A549 (cell line): Measurements from ENCODE around the gene UBAC1. TPM values are rescaled to one million over a fixed set of nuclear protein-coding genes. Genes with fewer than 3 reads are reported as not detected.

ENCODE experiments used
- ATAC-seq, 2 experiments: fragments of 200-7000 bp in 1 of 2; fragments of >200 bp in 1 of 2; cut with Nextera tagmentation in 1 of 2; cut with Tn5 transposase in 1 of 2; 3 replicates each; pipeline versions ENCODE4 v1.8.0 to v1.9.1; 2018 to 2020; ENCODE audit warnings: mild to moderate bottlenecking in 1 of 2, moderate library complexity in 1 of 2
- CTCF ChIA-PET: fragments of 300-600 bp; sonication (Branson Sonifier 250); formaldehyde crosslinking; extraction: SDS; loops from one replicate; lab custom pipeline; 2021; ENCODE audit warnings: antibody characterized with exemption, inconsistent platforms; lab: Yijun Ruan, JAX
- POLR2A ChIA-PET: fragments of 350-600 bp; formaldehyde crosslinking; extraction: SDS; loops from one replicate; lab custom pipeline; 2021; ENCODE audit warnings: antibody characterized with exemption, inconsistent platforms; lab: Yijun Ruan, JAX
- DNase-seq, 2 experiments: peaks; one replicate each; pipeline versions ENCODE4 v3.0.0 to v3.0.0-alpha.2; 2011 to 2016; ENCODE audit warnings: low read depth in 1 of 2, low spot score in 1 of 2
- FAIRE-seq: peaks from 2 replicates; lab custom pipeline; 2011; peaks lifted over from hg19 to GRCh38; lab: Jason Lieb, UNC
- H3K27ac ChIP-seq, 2 experiments: fragments of >200 bp; sonication (Bioruptor Twin); formaldehyde crosslinking; 3 replicates each; pipeline ENCODE4 v1.5.1; 2016 to 2017
- H3K4me1 ChIP-seq: fragments of >200 bp; sonication (Bioruptor Twin); formaldehyde crosslinking; 3 replicates; pipeline ENCODE4 v1.6.1; 2016
- H3K4me2 ChIP-seq: fragments of >200 bp; sonication (Bioruptor Twin); formaldehyde crosslinking; 3 replicates; pipeline ENCODE4 v1.6.1; 2016
- H3K4me3 ChIP-seq: fragments of >200 bp; sonication (Bioruptor Twin); formaldehyde crosslinking; 3 replicates; pipeline ENCODE4 v1.5.1; 2016
- H3K9me3 ChIP-seq: fragments of >200 bp; sonication (Bioruptor Twin); formaldehyde crosslinking; 3 replicates; pipeline ENCODE4 v1.6.1; 2016
- CBX2 ChIP-seq: fragments of 200-600 bp; sonication (generic); IDR thresholded peaks from 2 replicates; pipeline ENCODE4 v1.6.1; 2016; ENCODE audit warnings: low read depth, mild to moderate bottlenecking, borderline replicate concordance
- CEBPB ChIP-seq, 2 experiments: fragments of >200 bp in 1 of 2; sonication (Bioruptor Twin) in 1 of 2; formaldehyde crosslinking in 1 of 2; IDR thresholded peaks; 2 replicates each; pipeline ENCODE4 v1.6.1; 2012 to 2016
- EHF ChIP-seq: fragments of 250-450 bp; sonication (Bioruptor Pico); IDR thresholded peaks from 2 replicates; pipeline ENCODE4 v1.5.0; 2020; ENCODE audit warnings: mild to moderate bottlenecking
- EHMT2 ChIP-seq: fragments of 200-600 bp; sonication (generic); IDR thresholded peaks from 2 replicates; pipeline ENCODE4 v1.6.1; 2016; ENCODE audit warnings: antibody characterized with exemption, low read depth, mild to moderate bottlenecking, moderate library complexity
- GATA3 ChIP-seq: IDR thresholded peaks from 2 replicates; pipeline ENCODE4 v1.6.1; 2012; ENCODE audit warnings: borderline replicate concordance
- HOXA7 ChIP-seq: fragments of 250-450 bp; sonication (Bioruptor Pico); IDR thresholded peaks from 2 replicates; pipeline ENCODE4 v1.5.0; 2020; ENCODE audit warnings: mild to moderate bottlenecking, moderate library complexity
- HOXB5 ChIP-seq: fragments of 250-450 bp; sonication (Bioruptor Pico); IDR thresholded peaks from 2 replicates; pipeline ENCODE4 v1.5.0; 2020; ENCODE audit warnings: mild to moderate bottlenecking, moderate library complexity
- JUNB ChIP-seq: fragments of >200 bp; sonication (Bioruptor Twin); formaldehyde crosslinking; IDR thresholded peaks from 2 replicates; pipeline ENCODE4 v1.6.1; 2016
- NFE2L2 ChIP-seq: fragments of 150-350 bp; conservative IDR thresholded peaks from 2 replicates; pipeline ENCODE4 v1.6.1; 2014; ENCODE audit warnings: low read length
- NPAS2 ChIP-seq: fragments of 250-450 bp; sonication (Bioruptor Pico); IDR thresholded peaks from 2 replicates; pipeline ENCODE4 v1.8.0; 2022; ENCODE audit warnings: mild to moderate bottlenecking, moderate library complexity, borderline replicate concordance
- NR3C1 ChIP-seq: fragments of >200 bp; sonication (Bioruptor Twin); formaldehyde crosslinking; IDR thresholded peaks from 3 replicates; pipeline ENCODE4 v1.6.1; 2017
- PHF8 ChIP-seq: fragments of 200-600 bp; sonication (generic); IDR thresholded peaks from 2 replicates; pipeline ENCODE4 v1.6.1; 2016; ENCODE audit warnings: low read depth, mild to moderate bottlenecking, antibody characterized with exemption, moderate library complexity, borderline replicate concordance
- POLR2AphosphoS2 ChIP-seq: conservative IDR thresholded peaks from 2 replicates; pipeline ENCODE4 v1.6.1; 2012; ENCODE audit warnings: low read length, improper control_type of control experiment, inconsistent platforms
- RARB ChIP-seq: fragments of 250-450 bp; sonication (Bioruptor Pico); IDR thresholded peaks from 2 replicates; pipeline ENCODE4 v1.8.0; 2021; ENCODE audit warnings: mild to moderate bottlenecking, moderate library complexity
- TFCP2L1 ChIP-seq: fragments of 250-450 bp; sonication (Bioruptor Pico); IDR thresholded peaks from 2 replicates; pipeline ENCODE4 v1.5.0; 2021; ENCODE audit warnings: mild to moderate bottlenecking
- ZFP36 ChIP-seq: fragments of 450-650 bp; IDR thresholded peaks from 2 replicates; pipeline ENCODE4 v1.6.1; 2014; ENCODE audit warnings: borderline replicate concordance; ENCODE audit not compliant: partially characterized antibody
- WGBS: methylation state at CpG from one replicate; pipeline ENCODE4 v1.1.6; 2017; ENCODE audit errors: missing lambda C conversion rate; 5-methylcytosine and 5-hydroxymethylcytosine counted together
- polyA plus RNA-seq, 4 experiments: library from polyadenylated mRNA; depleted of rRNA in 3 of 4; stranded (reverse); fragments of >200 nt; fragmentation: RNase III in 1 of 4; extraction: RNeasy Plus Mini Kit Qiagen cat#74134 plus additional on column Dnase treatment in 1 of 4; gene quantifications; 2 replicates in 3 of 4; 3 replicates in 1 of 4; pipeline ENCODE4 v1.2.3, GENCODE V29; 2011 to 2017
- TF ChIP-seq, protein P1 (sequence below): IDR thresholded peaks from 2 replicates; pipeline ENCODE4 v1.6.1; 2012
- TF ChIP-seq, protein P2 (sequence below): fragments of 150-350 bp; IDR thresholded peaks from 2 replicates; pipeline ENCODE4 v1.6.1; 2014; ENCODE audit warnings: low read depth, mild to moderate bottlenecking, low read length
- TF ChIP-seq, protein P3 (sequence below): fragments of >200 bp; sonication (Bioruptor Twin); formaldehyde crosslinking; IDR thresholded peaks from 3 replicates; pipeline ENCODE4 v1.6.1; 2016

Gene UBAC1
- polyA plus RNA-seq, 2 of the 4 experiments (the other 2 are of a cell fraction): 30.8 to 37.6 TPM

DNA sequence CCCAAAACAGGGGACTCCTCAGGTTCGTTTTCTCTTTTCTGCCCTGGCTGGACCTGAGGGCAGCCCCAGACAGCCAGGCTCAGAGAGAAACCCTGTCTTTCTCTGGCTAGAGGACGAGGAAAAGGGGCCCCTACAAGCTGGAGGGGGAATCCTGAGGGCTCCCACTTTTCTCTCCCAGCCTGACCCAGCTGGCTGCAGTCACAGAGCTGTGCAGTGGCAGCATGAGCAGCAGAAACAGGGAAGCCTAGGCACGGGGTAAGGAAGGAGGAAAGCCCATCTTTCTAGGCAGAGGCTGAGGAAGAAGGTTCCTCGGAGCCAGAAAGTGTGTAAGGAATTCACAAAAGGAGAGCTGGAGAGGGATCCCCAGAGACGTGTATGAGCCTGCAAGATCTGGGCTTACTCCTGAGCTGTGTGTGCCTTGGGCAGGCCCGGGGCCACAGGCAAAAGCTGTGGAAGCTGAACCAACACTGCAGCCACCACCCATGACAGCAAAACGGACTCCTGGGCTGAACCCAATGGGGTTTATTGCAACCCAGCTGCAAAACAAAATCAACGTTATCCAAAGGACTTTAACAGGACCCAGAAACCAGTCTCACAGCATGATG lies 70.0 kb downstream of the UBAC1 start:
- TF ChIP-seq GATA3: no peak
- no peak for TF ChIP-seq POLR2AphosphoS2
- no peak for TF ChIP-seq HOXA7 (CRISPR knock-in tag)
- TF ChIP-seq, protein P1, sequence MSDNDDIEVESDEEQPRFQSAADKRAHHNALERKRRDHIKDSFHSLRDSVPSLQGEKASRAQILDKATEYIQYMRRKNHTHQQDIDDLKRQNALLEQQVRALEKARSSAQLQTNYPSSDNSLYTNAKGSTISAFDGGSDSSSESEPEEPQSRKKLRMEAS: no peak
- no peak for TF ChIP-seq PHF8
- TF ChIP-seq CBX2: no peak
- TF ChIP-seq NR3C1: no peak
- ATAC-seq (no peak), DNase-seq (no peak), FAIRE-seq (no peak)
- Histone ChIP-seq H3K4me1 (no peaks in the 10 kb centered on the region; the same call in 2 of the 3 replicates), H3K27ac (no peak overlapping the region), H3K4me2 (no peak overlapping the region), H3K4me3 (no peak overlapping the region), H3K9me3 (peaks cover 12% of the 10 kb centered on the region; the same call in 2 of the 3 replicates)
- ChIA-PET POLR2A (no interaction called here), CTCF (interaction anchor here (0.7 to 3.2 kb wide), 5 partner anchors 11 to 76 kb away, joined by 3 to 8 read pairs (median 3); no protein-coding TSS in a partner anchor)
- WGBS: 66% methylated on average over 8 of the region's 8 CpGs

DNA sequence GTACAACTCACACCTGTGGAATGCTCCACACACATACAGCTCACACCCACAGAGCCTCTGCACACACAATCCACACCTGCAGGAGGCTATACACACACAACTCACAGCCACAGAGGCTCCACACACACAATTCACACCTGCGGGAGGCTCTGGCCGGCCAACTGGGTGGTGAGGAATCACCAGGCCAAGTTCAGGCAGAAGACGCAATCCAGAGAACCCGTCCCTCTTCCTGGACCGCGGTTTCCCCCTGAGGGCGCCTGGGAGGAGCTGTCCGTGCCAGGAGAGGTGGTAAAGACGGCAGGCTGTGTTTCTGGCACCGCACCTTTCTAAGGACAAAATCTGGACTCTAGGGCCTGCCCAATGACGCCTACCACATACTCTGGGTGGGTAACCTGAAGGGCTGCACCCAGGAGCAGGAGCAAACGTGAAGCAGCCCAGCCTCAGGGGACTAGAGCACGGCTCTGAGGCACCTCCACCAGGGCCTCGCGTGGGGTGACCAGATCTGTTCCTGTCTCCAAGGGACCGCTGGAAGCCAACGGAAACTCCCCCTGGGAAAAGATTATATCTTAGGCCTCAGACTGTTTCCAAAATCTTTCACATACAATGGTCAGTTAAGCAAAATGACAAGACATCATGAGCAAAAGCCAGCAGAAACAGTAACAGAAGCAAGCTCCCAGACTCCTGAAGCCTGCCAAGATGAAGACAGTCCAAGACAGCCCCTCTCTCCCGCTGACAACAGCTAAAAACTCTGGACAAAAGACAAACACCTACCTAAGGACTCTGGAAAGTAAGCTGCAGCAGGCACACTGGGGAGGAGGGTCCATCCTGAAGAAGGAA lies 70.8 kb downstream of the UBAC1 start:
- ChIA-PET CTCF (interaction anchor here (0.5 to 3.2 kb wide), 5 partner anchors 19 to 77 kb away, joined by 3 to 8 read pairs (median 3); no protein-coding TSS in a partner anchor), POLR2A (interaction anchor here (0.6 kb wide), 1 partner anchor 22 kb away, joined by 4 read pairs; no protein-coding TSS in a partner anchor)
- H3K4me1 ChIP-seq: peaks cover 4% of the 10 kb centered on the region; the same call in 2 of the 3 replicates
- peaks cover 7% of the 10 kb centered on the region; the same call in 2 of the 3 replicates for H3K9me3 ChIP-seq
- no peak for FAIRE-seq
- 94% methylated on average over 17 of the region's 18 CpGs for WGBS
- ATAC-seq: peak in 1 of 2 experiments; percentile 21; a peak in 2 of 6 replicates
- TF ChIP-seq JUNB (no peak), RARB (CRISPR knock-in tag) (no peak), HOXB5 (CRISPR knock-in tag) (no peak), NR3C1 (no peak), GATA3 (no peak), CEBPB (IDR thresholded peaks at IDR 0.05) (no peak), HOXA7 (CRISPR knock-in tag) (no peak), NPAS2 (CRISPR knock-in tag) (no peak), EHF (CRISPR knock-in tag) (no peak), EHMT2 (no peak), TFCP2L1 (CRISPR knock-in tag) (no peak), NFE2L2 (no peak), ZFP36 (no peak)
- TF ChIP-seq, protein P2, sequence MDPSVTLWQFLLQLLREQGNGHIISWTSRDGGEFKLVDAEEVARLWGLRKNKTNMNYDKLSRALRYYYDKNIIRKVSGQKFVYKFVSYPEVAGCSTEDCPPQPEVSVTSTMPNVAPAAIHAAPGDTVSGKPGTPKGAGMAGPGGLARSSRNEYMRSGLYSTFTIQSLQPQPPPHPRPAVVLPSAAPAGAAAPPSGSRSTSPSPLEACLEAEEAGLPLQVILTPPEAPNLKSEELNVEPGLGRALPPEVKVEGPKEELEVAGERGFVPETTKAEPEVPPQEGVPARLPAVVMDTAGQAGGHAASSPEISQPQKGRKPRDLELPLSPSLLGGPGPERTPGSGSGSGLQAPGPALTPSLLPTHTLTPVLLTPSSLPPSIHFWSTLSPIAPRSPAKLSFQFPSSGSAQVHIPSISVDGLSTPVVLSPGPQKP: no peak
- TF ChIP-seq, protein P3, sequence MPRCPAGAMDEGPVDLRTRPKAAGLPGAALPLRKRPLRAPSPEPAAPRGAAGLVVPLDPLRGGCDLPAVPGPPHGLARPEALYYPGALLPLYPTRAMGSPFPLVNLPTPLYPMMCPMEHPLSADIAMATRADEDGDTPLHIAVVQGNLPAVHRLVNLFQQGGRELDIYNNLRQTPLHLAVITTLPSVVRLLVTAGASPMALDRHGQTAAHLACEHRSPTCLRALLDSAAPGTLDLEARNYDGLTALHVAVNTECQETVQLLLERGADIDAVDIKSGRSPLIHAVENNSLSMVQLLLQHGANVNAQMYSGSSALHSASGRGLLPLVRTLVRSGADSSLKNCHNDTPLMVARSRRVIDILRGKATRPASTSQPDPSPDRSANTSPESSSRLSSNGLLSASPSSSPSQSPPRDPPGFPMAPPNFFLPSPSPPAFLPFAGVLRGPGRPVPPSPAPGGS: no peak
- TF ChIP-seq, protein P1: no peak
- H3K27ac ChIP-seq: no peak overlapping the region
- no peak overlapping the region for H3K4me2 ChIP-seq
- DNase-seq: no peak
- no peak overlapping the region for H3K4me3 ChIP-seq
